Stimulated activated CD8-positive, alpha-beta memory T cell treated with anti-CD3 and anti-CD28 coated beads, Interleukin-2, amount 100 ng/mL, for 1 hour (primary cell): Measurements from ENCODE around the gene TMEM266.
"Not testable (repeated sequence)": the region's sequence is repeated elsewhere in the genome, so short reads cannot be mapped to it uniquely, and the experiment has no call there.

ENCODE experiments used
- DNase-seq, 2 donors: peaks; one replicate each; pipeline ENCODE4 v3.0.0-alpha.2; 2020; ENCODE audit warnings: low read depth in 2 of 2

TMEM266 gene

DNA sequence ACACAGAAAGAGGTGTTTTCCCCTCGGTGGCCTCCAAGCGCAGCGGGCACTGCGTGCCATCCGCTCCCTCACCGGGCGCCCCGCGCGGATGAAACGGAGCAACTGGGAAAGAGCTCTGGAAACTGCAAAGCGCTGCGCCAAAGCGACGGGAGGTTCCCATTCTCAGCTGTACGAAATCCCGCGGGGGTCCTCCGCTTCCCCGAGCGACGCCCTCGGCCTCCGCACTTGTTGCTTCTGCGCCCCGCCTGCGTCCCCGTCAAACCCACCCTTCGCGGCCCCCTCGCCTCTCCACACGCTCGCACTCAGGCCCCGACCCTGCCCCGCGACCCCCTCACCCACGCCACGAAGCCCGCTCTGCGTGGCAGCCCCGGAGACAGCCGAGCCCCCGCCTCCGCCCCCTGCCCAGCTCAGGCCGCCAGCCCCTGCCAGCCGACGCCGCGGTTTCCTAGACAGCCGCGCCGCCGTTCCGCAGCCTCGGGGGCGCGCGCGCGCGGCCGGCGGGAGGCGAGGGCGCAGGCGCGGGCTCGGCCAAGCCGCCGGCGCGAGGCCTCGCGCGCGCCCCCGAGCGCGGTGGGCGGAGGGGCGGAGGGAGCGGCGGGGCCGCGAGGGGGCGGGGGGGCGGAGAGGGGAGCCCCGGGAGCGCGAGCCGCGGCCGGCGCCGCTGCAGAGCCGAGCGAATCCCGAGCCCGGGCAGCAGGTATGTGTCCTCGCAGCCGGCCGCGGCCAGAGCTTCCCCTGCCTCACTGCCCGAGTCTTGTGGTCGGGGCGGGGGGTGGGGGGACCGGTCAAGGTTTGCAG is at the start of gene TMEM266:
TMEM266 (plus strand) TSS at position 666 of the 798 bp plus-strand sequence. CDS start 74,279 bp downstream, outside the sequence.
- DNase-seq, result no peak

DNA sequence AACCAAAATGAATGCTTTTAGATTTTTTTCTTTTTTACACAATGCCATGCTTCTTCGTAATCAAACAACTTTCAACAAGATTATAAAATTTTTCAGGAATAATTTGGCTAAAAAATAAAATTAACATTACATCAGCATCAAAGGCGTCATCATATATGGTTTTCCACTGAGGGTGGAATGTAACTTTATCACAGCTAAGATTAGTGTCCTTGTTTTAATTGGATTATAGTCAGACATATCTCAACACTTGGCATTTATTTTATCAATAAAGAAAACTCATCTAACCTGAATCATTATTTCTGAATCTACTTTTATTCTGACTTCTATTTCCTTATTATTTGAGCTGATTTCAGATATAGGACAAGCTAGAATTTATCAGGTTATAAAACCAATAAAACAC is 49.2 kb upstream of the TMEM266 start:
- no peak for DNase-seq

DNA sequence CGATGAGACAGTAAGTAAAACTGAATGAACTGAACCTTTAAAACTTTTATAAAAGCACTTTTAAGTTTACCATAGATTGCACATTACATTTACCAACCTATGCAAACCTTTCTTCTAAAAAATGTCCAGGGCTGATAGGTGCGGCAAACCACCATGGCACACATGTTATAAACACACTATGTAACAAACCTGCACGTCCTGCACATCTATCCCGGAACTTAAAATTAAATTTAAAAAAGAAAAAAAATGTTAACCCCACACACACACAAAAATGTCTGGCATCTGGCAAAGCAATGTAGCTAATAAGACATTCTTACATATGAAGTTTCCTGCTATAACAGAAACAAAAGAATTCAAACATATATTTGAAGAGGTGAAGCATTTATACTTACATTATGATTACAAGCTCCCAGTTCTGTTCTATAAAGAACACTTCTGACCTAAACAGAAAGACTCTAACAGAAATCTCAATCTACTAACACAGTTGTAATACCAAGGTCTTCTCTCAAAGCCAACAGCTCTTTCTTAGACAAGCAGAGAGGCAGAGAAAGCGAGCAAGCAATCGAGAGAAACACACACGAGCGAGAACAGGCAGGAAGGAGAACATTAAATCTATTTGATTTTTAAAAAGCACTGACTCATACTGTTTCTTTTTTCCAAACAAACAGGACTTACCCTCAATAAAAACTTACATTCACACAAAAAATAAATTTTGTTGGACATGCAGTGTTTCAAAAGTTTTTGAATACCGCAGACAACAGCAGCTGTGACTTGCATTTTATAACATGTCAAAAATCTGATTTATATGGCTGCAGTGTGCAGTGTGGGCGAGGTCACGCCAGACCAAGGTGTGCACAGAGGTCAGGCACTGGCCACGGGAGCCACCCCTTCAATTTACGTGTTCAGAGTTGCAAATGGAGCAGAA is 47.9 kb upstream of the TMEM266 start, which contains the start of gene NRG4:
NRG4 (minus strand) TSS at position 798 of the 925 bp plus-strand sequence. CDS start 1,194 bp downstream, outside the sequence.
- DNase-seq, result no peak

- DNase-seq, result not testable (repeated sequence)
Measured at GRCh38 chr15:76013470-76013869, 46.3 kb upstream of the TMEM266 start.

- no peak for DNase-seq
Measured at GRCh38 chr15:76024021-76024768, 35.6 kb upstream of the TMEM266 start.

DNA sequence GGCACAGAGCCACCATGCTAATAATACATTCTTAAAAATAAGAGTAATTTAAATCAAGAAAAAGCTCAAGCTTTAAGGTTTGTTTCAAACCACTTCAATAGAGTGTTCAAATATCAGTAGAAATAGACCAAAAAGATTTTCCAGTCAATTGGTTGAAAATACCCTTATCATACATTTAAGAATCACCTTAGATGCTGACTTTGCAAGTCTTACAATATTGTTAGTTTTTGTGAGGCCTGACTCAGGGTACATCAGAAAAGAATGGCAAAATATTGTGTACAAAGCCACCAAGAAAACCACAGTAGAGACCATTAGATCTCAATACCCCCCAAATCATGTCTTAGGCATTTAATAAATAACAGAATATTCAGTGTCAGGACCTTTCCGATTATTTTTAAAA is 27.7 kb upstream of the TMEM266 start:
- no peak for DNase-seq

DNA sequence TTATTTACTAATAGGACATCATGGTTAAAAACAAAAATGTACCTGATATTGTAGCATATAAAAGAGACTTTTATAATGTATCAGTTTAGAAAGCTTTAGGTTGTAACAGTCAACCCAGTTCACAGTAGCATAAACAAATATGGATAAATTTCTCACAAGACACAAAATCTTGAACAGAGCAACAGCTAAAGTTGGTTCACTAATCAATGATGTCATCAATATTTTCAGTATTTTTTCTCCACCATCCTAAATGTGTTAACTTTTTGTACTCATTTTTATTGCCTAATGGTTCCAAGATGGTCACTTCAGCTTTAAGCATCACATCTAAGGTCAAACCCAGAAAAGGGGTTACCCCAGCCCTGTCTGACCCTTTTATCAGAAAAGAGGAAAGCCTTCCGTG is 26.3 kb upstream of the TMEM266 start:
- no peak for DNase-seq

DNA sequence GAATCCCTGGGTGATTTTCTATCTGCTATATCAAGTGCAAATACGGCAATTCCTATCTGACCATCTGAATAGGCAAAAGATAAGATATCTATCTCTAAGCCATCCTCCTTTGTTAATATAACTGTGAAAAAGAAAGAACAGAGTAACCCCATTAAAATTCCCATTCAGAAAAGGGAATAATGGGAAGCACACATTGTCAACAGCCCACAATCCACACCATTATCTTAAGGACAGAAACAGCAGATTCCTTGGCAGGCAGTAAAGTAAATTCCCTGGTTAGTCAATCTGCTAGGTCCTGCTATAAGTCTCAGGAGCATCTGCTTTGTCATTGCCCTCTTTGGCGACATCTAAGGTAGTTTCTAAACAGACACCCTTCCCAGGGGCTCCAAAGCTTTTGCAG is 25.7 kb upstream of the TMEM266 start:
- no peak for DNase-seq

DNA sequence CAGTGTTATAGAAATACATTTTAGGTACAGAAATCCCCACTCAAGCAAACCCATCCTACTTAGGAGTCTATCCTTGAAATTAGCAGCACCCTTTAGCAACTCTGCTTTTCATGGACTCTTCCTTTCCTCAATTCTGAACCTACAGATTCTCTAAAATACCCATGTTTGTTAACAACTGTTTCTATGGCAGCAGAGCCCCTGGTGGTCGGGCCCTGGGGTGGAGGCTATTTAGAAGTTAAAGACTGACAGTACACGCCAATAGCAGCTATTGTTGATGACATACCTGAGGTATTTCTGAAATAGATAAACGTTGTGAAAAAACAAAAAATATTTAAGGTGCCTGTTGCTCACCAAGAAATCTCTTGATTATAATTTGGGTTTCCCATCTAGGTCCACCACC is 24.2 kb upstream of the TMEM266 start:
- no peak for DNase-seq

DNA sequence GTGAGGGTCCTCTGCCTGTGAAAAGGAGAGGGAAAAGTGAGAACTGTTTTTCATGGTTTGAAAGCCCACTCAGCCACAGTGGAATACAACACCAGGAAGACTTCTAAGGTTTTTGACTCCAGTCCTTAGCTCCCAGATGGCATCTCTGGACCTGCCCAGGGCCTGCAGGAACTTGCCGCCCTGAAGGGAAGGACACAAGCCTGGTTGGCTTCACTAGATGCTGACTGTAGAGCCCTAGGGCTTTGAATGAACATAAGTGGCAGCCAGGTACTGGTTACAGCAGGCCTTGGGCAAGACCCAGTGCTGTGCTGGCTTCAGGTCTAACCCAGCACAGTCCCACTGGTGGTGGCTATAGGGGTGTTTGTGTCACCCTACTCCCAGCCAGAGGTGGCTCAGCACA is 21.3 kb upstream of the TMEM266 start:
- DNase-seq, result no peak

GRCh38 chr15:76054201-76054600 is 5.6 kb upstream of the TMEM266 start:
- not testable (repeated sequence) for DNase-seq

DNA sequence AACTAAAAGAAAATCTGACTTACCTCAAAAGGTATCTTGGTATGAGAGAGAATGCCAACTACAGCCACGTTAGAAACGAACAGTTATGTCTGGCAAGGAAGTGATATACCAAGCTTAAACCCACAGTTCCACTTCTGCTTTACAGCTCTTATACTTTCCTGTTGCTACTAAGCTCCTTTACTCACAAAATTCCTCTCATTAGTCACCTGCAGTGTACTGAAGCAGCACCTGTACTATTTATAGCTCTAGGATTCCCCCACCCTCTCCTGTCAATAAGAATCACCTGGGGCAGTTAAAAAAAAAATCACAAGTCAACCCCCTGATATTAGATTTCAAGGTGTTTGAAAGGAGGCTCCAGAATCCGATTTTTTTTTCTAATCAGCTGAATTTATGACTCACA is 2.9 kb upstream of the TMEM266 start:
- DNase-seq, result no peak

GRCh38 chr15:76057332-76058000 is 2.3 kb upstream of the TMEM266 start:
- DNase-seq, result no peak

DNA sequence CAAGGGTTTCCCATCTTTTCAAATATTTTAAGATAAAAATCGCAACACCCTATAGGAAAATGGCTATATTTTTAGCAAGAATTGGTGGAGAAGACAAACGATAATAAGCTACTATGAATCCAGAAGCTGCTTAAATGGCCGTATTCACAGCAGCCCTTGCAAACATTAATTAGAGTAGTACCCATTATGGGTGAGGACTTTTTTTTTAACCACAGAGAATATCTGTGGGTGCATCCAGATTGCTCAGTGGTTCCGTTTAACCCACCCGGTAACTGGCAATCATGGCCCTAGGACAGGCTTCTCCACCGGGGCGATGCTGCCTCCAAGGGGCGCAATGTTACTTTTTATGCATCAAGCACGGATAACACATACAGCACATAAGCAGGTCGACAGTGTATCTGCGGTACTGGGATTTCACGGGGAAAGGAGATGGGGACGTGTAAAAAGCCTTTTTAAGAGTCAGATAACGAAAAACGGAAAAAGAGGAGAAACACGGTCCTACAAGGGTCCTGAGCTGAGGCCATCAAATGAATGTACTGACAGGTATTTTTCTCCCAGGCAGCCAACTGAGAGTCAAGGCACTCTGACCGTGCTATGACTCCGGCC is 968 bp upstream of the TMEM266 start:
- no peak for DNase-seq

DNA sequence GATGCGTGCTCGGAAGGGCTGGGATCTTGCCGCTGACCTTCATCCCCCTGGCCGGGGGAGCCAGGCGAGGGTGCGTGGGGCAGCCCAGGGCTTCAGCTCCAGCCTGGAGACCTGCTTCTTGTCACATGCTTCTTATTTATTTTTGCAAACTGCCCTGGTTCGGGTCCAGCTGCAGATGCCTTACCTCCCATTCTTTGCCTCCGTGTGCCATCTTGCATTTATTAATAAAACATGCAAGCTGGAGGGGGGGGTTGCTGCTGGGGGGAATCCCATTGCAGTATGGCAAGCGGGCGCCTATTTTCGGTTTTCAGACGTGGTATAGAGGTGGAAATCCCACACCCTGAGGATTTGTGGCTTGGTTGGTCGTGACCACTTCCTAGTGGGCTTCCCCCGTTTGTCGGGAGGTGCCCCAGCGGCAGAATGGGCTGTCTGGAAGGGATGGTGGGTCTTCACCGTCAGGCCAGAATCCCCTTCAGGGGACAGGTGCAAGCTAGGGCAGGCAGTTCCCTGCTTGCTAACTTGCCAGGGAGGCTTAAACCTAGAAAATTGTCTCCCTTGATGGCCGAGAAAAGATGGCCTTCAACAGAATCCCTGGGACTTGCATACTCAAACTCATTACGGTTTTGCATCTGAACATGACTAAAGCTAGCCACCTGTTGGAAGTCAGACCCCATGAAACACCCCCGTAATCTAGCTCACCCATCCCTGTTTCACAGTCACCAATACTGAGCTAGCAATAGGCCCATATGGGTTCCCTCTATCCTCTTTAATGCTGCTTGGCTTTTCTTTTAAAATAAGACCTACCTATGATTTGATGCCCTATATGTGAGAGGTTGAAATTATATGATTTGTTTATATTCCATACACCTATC is 569 bp downstream of the TMEM266 start:
- no peak for DNase-seq

- no peak for DNase-seq
Measured at GRCh38 chr15:76061700-76062099, 1.9 kb downstream of the TMEM266 start.

DNA sequence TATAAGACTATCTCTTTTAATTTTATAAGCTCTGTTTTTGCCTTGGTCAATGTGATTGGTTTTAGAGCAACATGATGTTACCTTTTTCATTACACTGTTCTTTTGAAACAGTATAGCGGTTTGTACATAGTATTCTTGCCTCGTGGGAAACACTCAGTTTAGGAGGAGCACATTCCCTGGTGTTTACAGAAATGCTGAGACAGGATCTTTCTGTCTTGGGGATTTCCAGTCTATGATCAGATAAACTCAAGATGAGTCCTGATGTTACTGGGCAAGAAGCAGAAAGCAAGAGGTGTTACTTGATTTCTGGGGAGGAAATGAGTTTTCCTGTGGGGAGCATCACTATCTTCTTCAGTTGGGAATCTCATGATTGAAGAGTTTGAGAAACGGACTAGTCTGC is 2.5 kb downstream of the TMEM266 start:
- no peak for DNase-seq

DNA sequence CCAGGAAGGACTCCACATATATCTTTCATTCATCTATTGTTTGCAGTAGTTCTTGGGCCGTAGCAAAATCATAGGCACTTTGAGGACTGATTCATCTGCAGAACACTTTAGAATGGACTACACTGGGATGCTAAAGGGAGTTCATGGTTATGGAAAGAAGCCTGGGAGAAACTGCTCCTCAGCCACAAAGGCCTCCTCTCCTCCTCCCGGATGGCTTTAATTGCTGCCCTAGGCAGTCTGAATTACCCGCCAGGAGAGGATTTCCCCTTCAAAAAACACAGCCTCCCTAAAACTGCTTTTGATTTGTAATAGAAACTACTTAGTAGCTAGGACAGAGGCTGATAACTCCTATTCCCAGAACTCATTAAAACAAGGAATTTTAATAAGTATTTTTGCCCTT is 4.6 kb downstream of the TMEM266 start:
- DNase-seq, result no peak

- DNase-seq, result no peak
Measured at GRCh38 chr15:76065245-76065644, 5.5 kb downstream of the TMEM266 start.

DNA sequence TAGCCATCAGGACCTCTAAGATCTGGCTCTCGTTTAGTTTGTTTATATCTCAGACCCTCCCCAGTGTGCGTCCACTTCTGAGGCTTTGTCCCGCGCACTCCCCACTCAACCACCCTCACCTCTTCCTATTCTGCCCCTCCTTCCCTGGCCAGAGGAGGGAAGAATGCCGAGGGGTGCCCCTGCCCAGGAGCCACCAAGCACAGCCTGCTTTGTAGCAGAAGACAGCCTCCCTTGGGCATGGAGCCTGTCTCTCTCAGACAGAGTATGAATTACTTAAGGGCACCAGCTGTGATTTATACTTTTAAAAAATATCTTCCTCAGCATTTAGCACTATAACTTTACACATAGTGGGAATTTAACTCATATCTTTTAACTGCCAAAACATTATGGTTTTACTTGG is 6.0 kb downstream of the TMEM266 start:
- DNase-seq, result no peak
